22Rv1 (cell line): ENCODE measurements around the gene IFT52.

Experiments used
- ZFX ChIP-seq: fragments of 450-650 bp; IDR thresholded peaks from 2 replicates; pipeline ENCODE4 v1.6.1; 2017; ENCODE audit warnings: antibody characterized with exemption, borderline replicate concordance
- TF ChIP-seq, protein P1 (sequence below): fragments of 450-650 bp; IDR thresholded peaks from 2 replicates; pipeline ENCODE4 v1.5.1; 2017; ENCODE audit warnings: mild to moderate bottlenecking

DNA sequence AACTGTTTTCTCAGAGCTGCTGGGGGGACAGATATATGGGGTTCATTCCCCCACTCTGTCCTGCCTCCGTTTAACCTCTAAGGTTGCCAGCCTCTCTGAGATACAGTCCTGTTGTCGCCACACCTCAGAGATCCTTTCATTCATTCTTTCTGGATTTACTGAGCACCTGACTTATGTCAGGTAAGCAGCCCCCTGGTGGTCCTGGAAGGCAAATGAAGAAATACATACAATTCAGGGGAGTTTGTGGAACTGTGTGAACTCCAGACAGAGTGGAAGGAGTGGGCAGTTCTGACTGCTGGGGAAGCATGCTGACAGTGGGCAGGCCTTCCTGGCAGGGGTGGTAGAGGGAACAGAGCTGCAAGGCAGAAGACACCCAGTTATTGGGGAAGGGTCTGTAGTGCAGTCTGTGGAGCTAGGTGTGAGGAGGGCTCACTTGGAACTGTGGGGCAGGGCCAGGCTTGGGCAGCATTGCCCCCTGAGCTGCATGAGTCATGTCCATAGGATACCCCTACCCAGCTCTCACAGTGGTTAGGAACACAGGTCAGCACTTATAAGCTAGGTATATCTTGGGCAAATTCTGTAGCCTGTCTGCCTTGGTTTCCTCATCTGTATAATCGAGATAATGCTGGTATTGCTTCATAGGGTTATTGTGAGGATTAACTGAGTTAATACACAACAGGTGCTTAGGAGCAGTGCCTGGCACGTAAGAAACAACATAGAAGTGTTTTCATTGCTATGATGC is 44.7 kb upstream of the IFT52 start:
- TF ChIP-seq, protein P1, sequence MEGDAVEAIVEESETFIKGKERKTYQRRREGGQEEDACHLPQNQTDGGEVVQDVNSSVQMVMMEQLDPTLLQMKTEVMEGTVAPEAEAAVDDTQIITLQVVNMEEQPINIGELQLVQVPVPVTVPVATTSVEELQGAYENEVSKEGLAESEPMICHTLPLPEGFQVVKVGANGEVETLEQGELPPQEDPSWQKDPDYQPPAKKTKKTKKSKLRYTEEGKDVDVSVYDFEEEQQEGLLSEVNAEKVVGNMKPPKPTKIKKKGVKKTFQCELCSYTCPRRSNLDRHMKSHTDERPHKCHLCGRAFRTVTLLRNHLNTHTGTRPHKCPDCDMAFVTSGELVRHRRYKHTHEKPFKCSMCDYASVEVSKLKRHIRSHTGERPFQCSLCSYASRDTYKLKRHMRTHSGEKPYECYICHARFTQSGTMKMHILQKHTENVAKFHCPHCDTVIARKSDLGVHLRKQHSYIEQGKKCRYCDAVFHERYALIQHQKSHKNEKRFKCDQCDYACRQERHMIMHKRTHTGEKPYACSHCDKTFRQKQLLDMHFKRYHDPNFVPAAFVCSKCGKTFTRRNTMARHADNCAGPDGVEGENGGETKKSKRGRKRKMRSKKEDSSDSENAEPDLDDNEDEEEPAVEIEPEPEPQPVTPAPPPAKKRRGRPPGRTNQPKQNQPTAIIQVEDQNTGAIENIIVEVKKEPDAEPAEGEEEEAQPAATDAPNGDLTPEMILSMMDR: no peak
- no peak for TF ChIP-seq ZFX
